MCF 10A (cell line): ENCODE results near the gene RNF157. TPM values are rescaled to one million over a fixed set of nuclear protein-coding genes. Genes with fewer than 3 reads are reported as not detected.
A peak's percentile ranks its signal among the peaks of the same experiment; 100 is the strongest.

Experiments used
- Bru-seq: library from RNA; stranded (reverse); fragments of 400-500 nt; gene quantifications from one replicate; lab custom pipeline; 2021; lab: Mats Ljungman, UMichigan
- BruChase-seq, 2 experiments: library from RNA; stranded (reverse); fragments of 400-500 nt; gene quantifications; one replicate each; lab custom pipeline; 2021; lab: Mats Ljungman, UMichigan
- BruUV-seq: library from RNA; stranded (reverse); fragments of 400-500 nt; replicated peaks from 2 replicates; lab custom pipeline; 2021; lab: Mats Ljungman, UMichigan
- CTCF ChIA-PET: fragments of 300-600 bp; sonication (Branson Sonifier 250); formaldehyde crosslinking; extraction: SDS; loops from one replicate; lab custom pipeline; 2021; ENCODE audit warnings: antibody characterized with exemption, inconsistent platforms; lab: Yijun Ruan, JAX
- POLR2A ChIA-PET: fragments of 300-600, 350-650 bp; sonication (Branson Sonifier 250); formaldehyde crosslinking; extraction: SDS; loops from one replicate; lab custom pipeline; 2020; ENCODE audit warnings: antibody characterized with exemption, inconsistent platforms; lab: Yijun Ruan, JAX
- DNase-seq: peaks from one replicate; pipeline ENCODE4 v3.0.0-alpha.2; 2018; ENCODE audit not compliant: unreplicated experiment
- H3K27ac Mint-ChIP-seq: one replicate; pipeline ENCODE4 v1.8.0; 2022; ENCODE audit warnings: mild to moderate bottlenecking, low read depth, mixed read lengths; ENCODE audit not compliant: unreplicated experiment
- H3K27me3 Mint-ChIP-seq: one replicate; pipeline ENCODE4 v1.8.0; 2022; ENCODE audit warnings: mixed read lengths; ENCODE audit not compliant: insufficient read depth, unreplicated experiment
- H3K36me3 Mint-ChIP-seq: one replicate; pipeline ENCODE4 v1.8.0; 2022; ENCODE audit warnings: mild to moderate bottlenecking, moderate library complexity, mixed read lengths; ENCODE audit not compliant: insufficient read depth, unreplicated experiment
- H3K4me1 Mint-ChIP-seq: one replicate; pipeline ENCODE4 v1.8.0; 2022; ENCODE audit warnings: mixed read lengths; ENCODE audit not compliant: insufficient read depth, unreplicated experiment
- H3K4me3 Mint-ChIP-seq: one replicate; pipeline ENCODE4 v1.8.0; 2022; ENCODE audit warnings: mild to moderate bottlenecking, moderate library complexity, mixed read lengths; ENCODE audit not compliant: unreplicated experiment
- H3K9me3 Mint-ChIP-seq: one replicate; pipeline ENCODE4 v1.8.0; 2022; ENCODE audit warnings: mixed read lengths; ENCODE audit not compliant: unreplicated experiment
- intact Hi-C: fragments of 100-400 bp; cut with micrococcal nuclease; formaldehyde crosslinking; loops from 2 replicates; pipeline ENCODE4 v1.14.1; 2022
- long read RNA-seq: library from polyadenylated mRNA; stranded (forward); transcript quantifications from one replicate; pipeline ENCODE4 v2.0.0, GENCODE V29; 2022
- total RNA-seq: library from RNA; stranded (reverse); gene quantifications from 2 replicates; pipeline ENCODE4 v1.2.3, GENCODE V29; 2022
- TF ChIP-seq, protein P1 (sequence below): fragments of 200-600 bp; IDR thresholded peaks from one replicate; pipeline ENCODE4 v1.8.0; 2022; ENCODE audit warnings: antibody characterized with exemption, mild to moderate bottlenecking; ENCODE audit not compliant: unreplicated experiment

RNF157 gene
- total RNA-seq (0.17 and 0.44 TPM in 2 replicates), Bru-seq, nascent RNA (percentile 13 among the genes with signal in this experiment), BruChase-seq, experiment 1, labeled RNA remaining after a 6-hour chase (percentile 15 among the genes with signal in this experiment), BruChase-seq, experiment 2, labeled RNA remaining after a 2-hour chase (percentile 11 among the genes with signal in this experiment)
- long read RNA-seq: 0 reads

DNA sequence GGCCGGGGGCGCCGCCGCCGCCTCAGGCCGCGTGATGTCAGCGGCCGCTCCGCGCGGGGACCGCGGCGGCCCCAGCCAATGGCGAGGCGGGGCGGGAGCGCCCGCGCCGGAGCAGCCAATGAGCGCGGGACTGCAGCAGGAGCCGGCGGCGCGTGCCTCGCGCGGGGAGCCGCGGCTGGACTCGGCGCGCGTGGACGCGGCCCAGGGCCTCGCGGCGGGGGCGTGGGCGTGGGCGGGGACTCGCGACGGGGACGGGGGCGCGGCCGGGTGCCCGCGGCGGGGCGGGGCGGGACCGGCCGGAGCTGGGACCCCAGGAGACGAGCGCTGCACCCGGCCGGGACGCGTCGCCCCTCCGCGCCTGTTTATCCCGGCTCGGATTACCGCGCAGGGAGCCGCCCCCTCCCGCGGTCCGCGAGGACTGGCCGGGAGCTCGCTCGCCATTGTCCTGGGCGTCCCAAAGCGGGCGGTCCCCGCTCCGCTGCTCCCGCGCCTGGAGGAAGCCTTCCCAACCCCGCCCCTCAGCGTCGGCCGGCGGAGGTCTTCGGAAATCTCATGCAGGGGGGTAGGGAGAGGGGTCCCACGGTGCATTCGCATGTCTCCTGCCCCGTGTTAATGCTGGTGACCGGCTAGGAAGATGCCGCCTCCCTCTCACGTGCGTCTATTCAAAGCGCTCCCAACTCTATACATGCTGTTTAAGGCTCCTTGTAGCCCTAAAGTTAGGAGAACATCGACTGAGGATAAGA is at the start of gene RNF157:
Gene RNF157, minus strand, starts transcription at position 33 of the 743 bp plus-strand sequence. CDS start 253 bp downstream, outside the sequence.
- ChIA-PET POLR2A (interaction anchor here (0.9 to 1.2 kb wide), 2 partner anchors 22 to 24 kb away, joined by 4 read pairs; no protein-coding TSS in a partner anchor), CTCF (interaction anchor here (0.8 kb wide), 1 partner anchor 122 kb away, joined by 4 read pairs; no protein-coding TSS in a partner anchor)
- Mint-ChIP-seq H3K4me3 (peak within 1 kb of the TSS; percentile 71), H3K27ac (no peak within 1 kb of the TSS), H3K36me3 (no peaks in the 10 kb centered on the region), H3K9me3 (no peaks in the 10 kb centered on the region), H3K4me1 (peaks cover 6% of the 10 kb centered on the region), H3K27me3 (peaks cover 10% of the 10 kb centered on the region)
- intact Hi-C loops: no loop called here
- TF ChIP-seq, protein P1, sequence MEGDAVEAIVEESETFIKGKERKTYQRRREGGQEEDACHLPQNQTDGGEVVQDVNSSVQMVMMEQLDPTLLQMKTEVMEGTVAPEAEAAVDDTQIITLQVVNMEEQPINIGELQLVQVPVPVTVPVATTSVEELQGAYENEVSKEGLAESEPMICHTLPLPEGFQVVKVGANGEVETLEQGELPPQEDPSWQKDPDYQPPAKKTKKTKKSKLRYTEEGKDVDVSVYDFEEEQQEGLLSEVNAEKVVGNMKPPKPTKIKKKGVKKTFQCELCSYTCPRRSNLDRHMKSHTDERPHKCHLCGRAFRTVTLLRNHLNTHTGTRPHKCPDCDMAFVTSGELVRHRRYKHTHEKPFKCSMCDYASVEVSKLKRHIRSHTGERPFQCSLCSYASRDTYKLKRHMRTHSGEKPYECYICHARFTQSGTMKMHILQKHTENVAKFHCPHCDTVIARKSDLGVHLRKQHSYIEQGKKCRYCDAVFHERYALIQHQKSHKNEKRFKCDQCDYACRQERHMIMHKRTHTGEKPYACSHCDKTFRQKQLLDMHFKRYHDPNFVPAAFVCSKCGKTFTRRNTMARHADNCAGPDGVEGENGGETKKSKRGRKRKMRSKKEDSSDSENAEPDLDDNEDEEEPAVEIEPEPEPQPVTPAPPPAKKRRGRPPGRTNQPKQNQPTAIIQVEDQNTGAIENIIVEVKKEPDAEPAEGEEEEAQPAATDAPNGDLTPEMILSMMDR: no peak
- BruUV-seq: no TSS peak
- DNase-seq: peak; percentile 42

- Mint-ChIP-seq H3K27ac (no peak overlapping the region), H3K9me3 (no peaks in the 10 kb centered on the region), H3K4me3 (no peak overlapping the region), H3K4me1 (peaks cover 12% of the 10 kb centered on the region), H3K27me3 (no peaks in the 10 kb centered on the region), H3K36me3 (peaks cover 4% of the 10 kb centered on the region)
- ChIA-PET CTCF (interaction anchor here (0.6 to 6.7 kb wide), 7 partner anchors 21 to 885 kb away, joined by 3 to 82 read pairs (median 3); no protein-coding TSS in a partner anchor), POLR2A (interaction anchor here (0.6 to 1.6 kb wide), 2 partner anchors 8 to 13 kb away, joined by 3 to 4 read pairs; no protein-coding TSS in a partner anchor)
- no TSS peak for BruUV-seq
- intact Hi-C loops: no loop called here
- TF ChIP-seq, protein P1: no peak
- no peak for DNase-seq
Measured at GRCh38 chr17:76281573-76282371, 41.5 kb upstream of the RNF157 start.

GRCh38 chr17:76280650-76281049 is 40.4 kb upstream of the RNF157 start:
- CTCF ChIA-PET: interaction anchor here (0.9 to 6.7 kb wide), 14 partner anchors 9 to 476 kb away, joined by 3 to 82 read pairs (median 12); no protein-coding TSS in a partner anchor
- Mint-ChIP-seq H3K4me3 (no peak overlapping the region), H3K27me3 (no peaks in the 10 kb centered on the region), H3K9me3 (no peaks in the 10 kb centered on the region), H3K36me3 (peaks cover 4% of the 10 kb centered on the region), H3K27ac (no peak overlapping the region), H3K4me1 (peaks cover 6% of the 10 kb centered on the region)
- TF ChIP-seq, protein P1: no peak
- POLR2A ChIA-PET: interaction anchor here (1.6 kb wide), 2 partner anchors 9 to 16 kb away, joined by 4 to 11 read pairs; partner anchors contain the start of gene UBALD2
- no TSS peak for BruUV-seq
- no peak for DNase-seq
- intact Hi-C loops: no loop called here
